H1 (cell line): ENCODE data around the gene ABHD16A. TPM values are rescaled to one million over a fixed set of nuclear protein-coding genes. Genes with fewer than 3 reads are reported as not detected.

Source experiments
- CEBPB ChIP-seq: IDR thresholded peaks from 2 replicates; pipeline ENCODE4 v1.6.1; 2012; ENCODE audit warnings: low read depth, low read length
- CTCF ChIP-seq, 3 experiments: IDR thresholded peaks; 1 replicate in 2 of 3; 2 replicates in 1 of 3; pipeline versions ENCODE4 v1.5.1 to v1.6.1; 2011; ENCODE audit warnings: low read length in 3 of 3, mild to moderate bottlenecking in 3 of 3, inconsistent platforms in 2 of 3, low read depth in 1 of 3, moderate library complexity in 1 of 3; ENCODE audit not compliant: insufficient read depth in 1 of 3; ENCODE audit errors: control extremely low read depth in 1 of 3
- GTF2F1 ChIP-seq: IDR thresholded peaks from 2 replicates; pipeline ENCODE4 v1.6.1; 2012; ENCODE audit warnings: low read depth, low read length, improper control_type of control experiment, borderline replicate concordance
- NRF1 ChIP-seq: IDR thresholded peaks from 2 replicates; pipeline ENCODE4 v1.6.1; 2011; ENCODE audit warnings: mild to moderate bottlenecking, low read depth, low read length, improper control_type of control experiment
- SP2 ChIP-seq: IDR thresholded peaks from 2 replicates; pipeline ENCODE4 v1.6.1; 2012; ENCODE audit warnings: mild to moderate bottlenecking, low read length, inconsistent platforms
- TCF12 ChIP-seq: IDR thresholded peaks from 2 replicates; pipeline ENCODE4 v1.6.1; 2011; ENCODE audit warnings: low read depth, mild to moderate bottlenecking, low read length
- polyA plus RNA-seq, 7 experiments: library from polyadenylated mRNA; depleted of rRNA in 3 of 7; stranded (reverse) in 5 of 7; unstranded in 2 of 7; fragments of >200 nt in 5 of 7; fragments of 200-250 nt in 2 of 7; gene quantifications; 1 replicate in 5 of 7; 2 replicates in 1 of 7; 4 replicates in 1 of 7; pipeline versions ENCODE4 v1.2.1 to v1.2.3, GENCODE V29; 2011 to 2013; ENCODE audit warnings: missing spikeins in 2 of 7, mixed read lengths in 2 of 7
- total RNA-seq: library from RNA; stranded (reverse); fragmentation: NEBNext Ultra II Directional; extraction: Animal tissue kit (Norgen Biotek cat#: 25700); gene quantifications from 2 replicates; pipeline ENCODE4 v1.2.1, GENCODE V29; 2021

Gene ABHD16A
- total and polyA plus RNA-seq, 2 of the 8 experiments (the other 6 are each of a cell fraction or from before 2014, with no cell fraction given), result 32.9 to 40.2 TPM

DNA sequence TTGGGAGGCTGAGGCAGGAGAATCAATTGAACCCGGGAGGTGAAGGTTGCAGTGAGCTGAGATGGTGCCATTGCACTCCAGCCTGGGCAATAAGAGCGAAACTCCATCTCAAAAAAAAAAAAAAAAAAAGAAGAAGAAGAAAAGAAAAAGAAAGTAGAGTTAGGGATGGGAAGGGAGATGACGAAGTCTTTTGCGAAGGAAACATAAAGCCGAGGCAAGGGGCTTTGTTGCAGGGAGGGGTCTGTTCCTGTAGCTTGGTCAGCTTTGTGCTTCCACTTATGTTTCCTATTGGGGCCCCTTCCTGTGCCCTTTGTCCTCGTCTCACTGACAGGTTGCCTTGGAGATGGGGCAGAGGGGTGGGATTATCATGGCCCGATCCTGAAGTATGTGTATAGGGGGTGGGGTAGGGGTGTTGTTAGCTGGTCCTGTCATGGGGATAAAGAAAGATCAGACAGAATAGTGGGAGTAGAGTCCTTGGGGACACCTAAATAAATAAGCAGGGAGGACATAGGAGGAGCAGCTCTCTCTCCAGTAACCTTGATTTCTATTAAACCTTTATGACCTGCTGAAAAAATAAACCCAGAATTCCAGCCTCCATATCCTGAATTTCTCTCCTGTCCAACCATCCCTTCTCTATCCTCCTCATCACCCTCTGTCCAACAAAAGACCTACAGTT is 34.3 kb upstream of the ABHD16A start (continued):
- TF ChIP-seq TCF12, result no peak
- TF ChIP-seq SP2, result no peak
- TF ChIP-seq CTCF (IDR thresholded peaks at IDR 0.05; ENCODE audit: control extremely low read depth in 1 of 3, insufficient read depth in 1 of 3, low read depth in 1 of 3, low read length in 3 of 3), result no peak
- no peak for TF ChIP-seq NRF1
- no peak for TF ChIP-seq GTF2F1
- TF ChIP-seq CEBPB, result no peak
